ENCODE measurements around the gene STK32B.
"Not testable (repeated sequence)": the region's sequence is repeated elsewhere in the genome, so short reads cannot be mapped to it uniquely, and the experiment has no call there.

The STK32B gene

DNA sequence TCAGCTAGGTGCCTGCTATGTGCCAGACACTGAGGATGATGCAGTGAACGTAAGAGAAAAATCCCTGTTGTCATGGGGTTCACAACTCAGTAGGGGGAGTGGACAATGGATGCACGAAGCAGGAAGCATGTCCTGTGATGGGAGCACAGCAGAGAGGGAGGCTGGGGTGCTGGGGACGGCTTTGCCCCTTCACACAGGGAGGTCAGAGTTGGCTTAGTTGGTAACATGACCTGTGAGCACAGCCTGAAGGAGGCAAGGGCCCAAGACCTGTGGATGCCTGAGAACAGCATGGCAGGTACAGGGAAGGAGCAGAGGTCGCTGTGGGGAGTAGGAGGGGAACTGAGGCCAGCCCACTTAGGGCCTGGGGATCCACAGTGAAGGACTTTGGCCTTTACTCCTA is 109.4 kb downstream of the STK32B start:
- no peak for DNase-seq

DNA sequence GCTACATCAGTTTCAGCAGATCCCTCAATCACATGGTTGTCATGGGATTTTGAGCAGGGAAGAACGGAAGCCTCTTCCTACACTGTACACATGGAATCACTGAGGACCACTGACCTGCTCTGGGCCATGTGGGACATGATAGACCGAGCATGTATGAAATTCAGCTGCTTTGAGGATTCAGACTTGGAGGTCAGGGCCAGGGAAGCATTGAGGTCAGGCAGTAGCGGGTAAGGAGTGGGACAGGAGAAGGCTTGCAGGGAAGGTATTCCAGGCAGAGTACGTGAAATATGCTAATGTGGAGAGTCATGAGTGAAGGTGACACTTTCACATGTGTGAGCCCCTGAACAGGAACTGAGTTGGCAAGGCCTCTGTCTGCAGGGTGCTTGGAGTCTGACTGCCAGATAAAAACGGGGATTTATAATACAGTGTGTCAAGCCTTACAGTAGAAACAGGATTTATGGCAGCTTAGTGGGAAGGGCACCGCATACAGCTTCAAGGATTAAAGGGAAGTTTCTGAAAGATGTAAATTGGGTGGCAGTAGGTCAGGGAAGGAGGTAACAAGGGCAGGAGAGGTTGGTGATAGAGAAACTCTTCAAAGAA is 111.7 kb downstream of the STK32B start:
- DNase-seq = no peak

DNA sequence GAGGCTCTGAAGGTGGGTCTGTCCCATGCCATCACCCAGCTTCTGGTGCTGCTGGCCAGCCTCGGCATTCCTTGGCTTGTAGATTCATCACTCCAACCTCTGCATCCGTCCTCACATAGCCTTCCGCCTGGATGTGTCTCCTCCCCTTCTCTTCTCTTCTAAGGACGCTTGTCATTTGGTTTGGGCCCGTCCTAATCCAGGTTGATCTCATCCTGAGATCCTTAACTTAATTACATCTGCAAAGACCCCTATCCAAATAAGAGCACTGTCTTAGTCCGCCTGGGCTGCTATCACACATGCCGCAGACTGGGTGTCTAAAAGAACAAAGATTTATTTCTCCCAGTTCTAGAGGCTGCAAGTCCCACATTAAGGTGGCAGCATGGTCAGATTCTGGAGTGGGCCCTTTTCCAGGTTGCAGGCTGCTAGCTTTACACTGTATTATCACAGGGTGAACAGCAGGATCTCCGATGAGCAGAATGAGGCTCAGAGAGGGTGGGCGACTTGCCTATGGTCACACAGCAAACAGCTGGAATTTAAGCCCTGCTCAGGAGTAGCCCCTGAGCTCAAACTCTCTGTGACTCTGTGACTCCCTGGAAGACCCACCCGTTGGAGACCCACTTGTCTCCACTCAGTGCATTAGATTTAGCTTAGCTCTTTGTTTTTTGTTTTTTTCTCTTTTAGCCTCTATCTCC is 113.1 kb downstream of the STK32B start:
- no peak for DNase-seq

DNA sequence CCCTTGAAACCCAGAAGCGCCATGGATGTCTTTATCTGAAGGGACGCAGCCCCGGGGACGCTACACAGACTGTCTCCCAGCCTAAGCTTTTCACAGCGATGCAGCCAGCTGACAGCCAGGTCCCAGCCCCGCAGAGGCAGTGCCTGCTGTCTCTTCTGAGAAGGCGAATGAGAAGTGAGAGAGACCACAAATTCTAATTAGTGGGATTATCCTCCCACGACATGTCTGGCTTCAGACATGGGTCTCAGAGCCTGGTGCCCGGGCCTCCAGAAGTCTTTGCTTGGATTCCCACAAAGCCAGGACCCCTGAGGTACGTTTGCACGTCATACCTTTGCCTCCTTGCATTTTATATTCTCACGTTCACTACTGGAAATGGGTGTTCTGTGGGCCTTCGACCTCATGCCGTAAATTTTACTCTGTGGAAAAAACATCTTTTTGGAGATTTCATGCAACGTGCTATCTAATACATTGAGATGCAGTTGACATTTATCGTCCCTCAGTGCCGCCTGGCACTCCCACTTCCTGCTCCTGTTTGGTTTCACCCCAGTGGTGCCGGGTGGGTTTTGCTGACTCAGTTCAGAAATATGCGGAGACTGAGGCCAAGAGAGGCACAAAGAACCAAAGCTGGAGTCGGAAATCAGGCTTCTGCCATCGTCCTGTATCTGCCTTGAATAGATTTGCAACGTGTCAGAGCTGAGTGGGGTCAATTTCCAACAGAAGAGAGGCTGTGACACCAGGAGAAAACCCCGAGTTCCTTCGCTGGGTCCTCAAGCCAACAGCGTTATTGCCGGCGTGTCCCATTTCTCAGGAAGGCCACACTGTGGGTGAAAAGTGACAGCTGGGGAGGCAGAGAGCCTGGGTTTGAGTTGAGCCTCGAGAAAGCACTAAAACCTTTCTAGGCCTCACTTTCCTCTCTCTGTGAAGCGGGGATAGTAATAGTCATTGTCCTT is 114.4 kb downstream of the STK32B start:
- no peak for DNase-seq

DNA sequence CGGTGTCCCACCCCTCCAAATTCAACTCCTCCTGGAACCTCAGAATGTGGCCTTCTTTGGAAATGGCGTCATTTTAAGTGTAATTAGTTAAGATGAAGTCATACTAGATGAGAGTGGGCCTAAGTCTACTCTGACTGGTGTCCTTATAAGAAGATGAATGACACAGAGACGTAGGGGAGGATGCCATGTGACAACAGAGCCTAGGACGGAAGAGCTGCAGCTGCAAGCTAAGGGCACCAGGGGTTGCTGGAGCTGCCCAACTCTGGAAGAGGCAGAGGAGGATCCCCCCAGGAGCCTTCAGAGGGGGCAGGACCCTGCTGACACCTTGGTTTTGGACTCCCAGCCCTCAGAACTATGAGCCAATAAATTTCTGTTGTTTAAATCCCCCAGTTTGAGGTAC is 115.1 kb downstream of the STK32B start:
- no peak for DNase-seq

DNA sequence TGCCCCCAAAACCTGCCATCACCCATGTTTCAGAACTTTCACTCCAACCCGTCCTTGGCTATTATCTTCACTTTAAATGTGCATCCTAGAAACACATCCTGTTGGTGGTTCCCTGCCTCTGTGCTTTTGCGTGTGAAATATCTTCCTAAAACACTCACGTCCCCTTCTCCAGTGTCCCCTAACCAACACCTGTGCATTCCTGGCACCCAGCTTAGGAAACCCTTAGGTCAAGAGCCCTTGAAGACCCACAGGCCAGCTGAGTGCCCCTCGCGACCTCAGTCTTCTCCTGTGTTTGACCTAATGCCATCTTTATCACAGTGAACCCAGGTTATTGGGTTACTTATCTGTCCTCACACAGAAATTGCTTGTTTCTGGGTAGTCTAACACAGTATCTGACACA is 117.6 kb downstream of the STK32B start:
- no peak for DNase-seq

DNA sequence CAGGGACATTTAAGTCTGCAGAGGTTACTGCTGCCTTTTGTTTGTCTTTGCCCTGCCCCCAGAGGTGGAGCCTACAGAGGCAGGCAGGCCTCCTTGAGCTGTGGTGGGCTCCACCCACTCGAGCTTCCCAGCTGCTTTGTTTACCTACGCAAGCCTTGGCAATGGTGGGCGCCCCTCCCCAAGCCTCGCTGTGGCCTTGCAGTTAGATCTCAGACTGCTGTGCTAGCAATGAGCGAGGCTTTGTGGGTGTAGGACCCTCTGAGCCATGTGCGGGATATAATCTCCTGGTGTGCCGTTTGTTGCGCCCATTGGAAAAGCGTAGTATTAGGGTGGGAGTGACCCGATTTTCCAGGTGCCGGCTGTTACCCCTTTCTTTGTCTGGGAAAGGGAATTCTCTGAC is 124.6 kb downstream of the STK32B start:
- DNase-seq = not testable (repeated sequence)

DNA sequence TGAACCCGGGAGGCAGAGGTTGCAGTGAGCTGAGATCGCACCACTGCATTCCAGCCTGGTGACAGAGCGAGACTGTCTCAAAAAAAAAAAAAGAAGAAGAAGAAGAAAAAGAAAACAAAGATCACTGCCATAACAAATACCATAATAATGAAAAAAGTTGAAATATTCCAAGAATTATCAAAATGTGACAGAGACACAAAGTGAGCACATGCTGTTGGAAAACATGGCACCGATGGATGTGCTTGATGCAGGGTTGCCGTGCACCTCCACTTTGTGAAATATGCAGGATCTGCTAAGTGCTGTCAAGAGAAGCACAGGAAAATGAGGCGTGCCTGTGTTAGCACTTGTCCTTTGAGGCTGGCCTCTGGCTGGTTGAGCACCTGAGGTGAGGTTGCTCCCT is 133.3 kb downstream of the STK32B start:
- DNase-seq = no peak

DNA sequence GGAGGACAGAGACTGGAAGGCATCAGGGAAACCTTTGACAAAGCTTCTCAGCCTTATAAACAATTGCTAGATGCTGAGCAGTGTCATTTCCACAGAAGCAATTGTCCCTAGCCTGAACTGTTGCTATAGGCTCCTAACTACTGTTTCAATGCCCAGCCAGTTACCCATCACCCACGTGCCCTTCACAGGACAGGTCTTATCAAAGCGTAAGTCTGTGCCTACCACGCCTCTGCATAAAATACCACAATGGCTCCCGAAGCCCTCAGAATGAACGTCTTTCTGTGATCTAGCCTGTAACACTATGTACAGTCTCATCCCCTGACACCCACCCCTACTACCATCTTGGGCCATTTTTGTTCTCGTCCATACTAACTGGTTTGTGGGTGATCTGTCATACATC is 134.3 kb downstream of the STK32B start:
- DNase-seq = no peak

DNA sequence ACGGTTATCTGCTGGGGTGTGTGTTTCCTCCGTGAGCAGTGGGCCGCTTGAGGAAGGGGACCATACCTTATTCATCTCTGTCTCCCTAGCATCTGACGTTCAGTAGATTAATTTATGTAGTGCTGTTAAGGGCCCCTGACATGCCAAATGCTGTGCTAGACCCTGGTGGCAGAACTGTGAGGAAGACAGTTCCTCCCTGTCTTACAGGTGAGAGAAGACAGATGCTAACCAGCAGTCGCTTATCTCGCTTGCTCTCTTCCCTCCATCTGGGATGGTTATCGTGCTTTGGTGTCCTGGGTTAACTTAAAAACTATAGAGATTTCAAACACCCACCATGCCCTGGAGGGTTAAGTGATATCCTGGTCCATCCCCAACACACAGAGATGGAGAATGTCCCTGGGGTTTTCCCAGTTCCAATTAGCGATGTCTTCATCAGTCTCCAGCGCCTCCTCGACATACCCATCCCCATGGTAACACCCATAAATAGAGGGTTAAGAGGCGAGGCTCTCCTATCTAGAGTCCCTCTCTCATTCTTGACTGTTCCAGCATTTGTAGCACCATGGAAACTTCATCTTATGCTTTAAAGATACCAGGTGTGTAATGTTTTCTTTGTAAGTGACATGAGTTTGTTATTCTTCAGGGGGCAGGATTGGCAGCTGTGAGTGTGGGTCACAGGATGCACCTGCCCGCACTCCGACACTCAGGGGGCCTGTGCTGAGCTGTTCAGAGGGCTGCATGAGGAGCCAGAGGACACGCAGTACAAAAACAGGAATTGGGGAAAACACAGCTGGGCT is 135.2 kb downstream of the STK32B start:
- no peak for DNase-seq

DNA sequence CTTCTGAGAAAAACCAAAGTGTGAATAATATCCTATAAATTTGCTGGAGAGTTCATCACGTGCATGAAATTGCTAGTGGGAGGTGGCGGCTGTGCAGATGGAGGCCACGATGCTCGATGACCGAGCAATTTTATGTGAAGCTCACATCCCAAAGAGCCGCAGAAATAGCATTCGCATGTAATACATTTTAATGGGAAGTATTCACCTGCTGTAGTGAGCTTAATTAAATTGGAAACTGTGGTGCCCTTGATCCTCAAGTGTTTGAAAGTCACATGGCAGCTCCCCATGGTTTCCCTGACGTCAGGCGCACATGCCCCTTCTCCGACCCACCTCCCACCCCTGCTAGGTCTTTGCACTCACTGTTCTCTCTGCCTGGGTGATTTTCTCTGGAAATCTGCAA is 136.8 kb downstream of the STK32B start:
- no peak for DNase-seq

DNA sequence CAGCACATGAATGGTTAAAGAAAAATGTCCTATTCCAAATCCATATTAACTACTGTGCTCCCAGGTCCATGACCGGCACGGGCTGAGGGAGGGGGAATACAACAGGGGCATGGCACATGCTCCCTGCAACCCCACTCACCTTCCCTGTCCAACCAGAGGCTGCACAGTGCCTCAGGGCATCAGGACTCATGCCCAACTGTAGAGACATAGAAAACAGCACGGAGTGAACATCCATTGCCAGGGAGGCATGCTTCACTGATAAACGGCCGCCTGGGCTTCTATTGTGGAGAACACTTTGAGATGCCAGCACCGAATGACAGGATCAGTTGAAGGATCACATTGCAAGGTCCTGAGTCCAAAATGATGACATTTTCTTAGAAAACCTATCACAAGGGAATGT is 140.6 kb downstream of the STK32B start:
- no peak for DNase-seq

DNA sequence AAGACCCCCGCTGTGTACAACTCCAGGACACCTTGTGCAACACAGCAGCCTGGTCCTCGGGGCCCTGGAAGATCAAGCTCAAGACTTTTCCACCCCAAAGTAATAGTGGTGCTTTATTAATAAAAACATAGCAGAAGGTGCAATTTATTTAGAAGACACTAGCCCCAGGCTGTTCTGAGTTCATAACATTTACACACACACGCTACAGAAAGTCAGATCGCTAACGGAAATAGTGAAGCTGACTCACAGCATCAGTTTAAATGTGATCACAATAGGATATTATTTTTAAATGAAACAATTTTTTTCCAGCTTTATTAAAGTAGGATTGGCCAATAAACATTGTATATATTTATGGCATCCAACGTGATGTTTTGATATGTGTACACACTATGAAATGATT is 141.0 kb downstream of the STK32B start:
- DNase-seq = no peak

DNA sequence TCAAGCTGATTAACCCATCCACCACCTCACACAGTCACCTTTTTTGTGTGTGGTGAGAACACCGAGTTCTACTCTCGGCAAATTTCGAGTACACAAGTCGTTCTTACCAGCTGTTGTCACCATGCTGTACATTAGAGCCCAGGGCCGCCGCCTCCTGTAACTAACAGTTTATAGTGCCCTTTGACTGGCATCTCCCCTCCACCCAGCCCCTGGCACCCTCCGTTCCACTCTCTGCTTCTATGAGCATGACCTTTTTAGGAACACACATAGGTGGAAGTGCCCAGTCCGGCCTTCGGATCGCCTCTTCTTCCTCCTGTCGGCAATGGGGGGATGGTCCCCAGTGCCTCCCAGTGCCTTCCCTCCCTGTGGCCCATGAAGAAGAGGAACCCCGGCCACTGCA is 141.4 kb downstream of the STK32B start:
- no peak for DNase-seq

DNA sequence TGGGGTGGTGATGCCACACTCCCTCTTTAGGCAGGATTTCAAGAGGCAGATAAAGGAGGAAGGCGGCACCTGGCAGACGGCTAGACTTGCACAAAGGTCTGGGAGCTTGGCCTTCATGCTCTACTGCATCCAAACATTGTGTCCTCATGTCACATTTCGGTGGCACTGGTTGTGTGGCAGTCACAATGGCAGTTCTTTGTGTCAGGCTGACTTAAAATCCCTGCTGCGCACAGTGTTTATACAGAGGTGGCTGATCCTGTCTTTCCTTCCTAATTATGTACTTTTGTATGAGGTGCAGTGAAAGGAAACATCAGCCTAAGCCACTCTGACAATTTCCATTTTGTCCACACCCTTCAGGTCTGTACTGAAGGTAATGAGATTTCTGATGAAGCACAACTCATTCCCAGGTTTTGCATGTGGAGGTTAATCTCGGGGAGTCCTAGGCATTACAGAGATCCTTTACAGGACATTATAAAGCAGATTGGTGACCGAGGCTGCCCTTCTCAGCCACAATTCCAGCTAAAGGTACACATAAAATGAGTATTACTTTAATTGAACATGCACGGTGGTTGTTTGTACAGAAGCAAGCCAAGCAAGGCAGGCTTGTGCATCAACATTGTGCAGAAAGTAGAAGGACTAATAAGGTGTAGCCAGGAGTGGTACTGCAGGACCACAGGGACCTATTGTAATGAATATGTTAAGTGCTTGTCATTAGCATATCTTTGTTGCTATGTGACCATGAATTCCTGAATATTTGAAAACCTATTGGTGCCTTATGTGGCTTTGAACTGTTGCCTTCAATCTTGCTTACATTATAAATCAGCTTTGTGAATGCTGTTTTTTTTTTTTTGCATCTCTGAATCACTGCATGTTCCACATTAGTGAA is 147.6 kb downstream of the STK32B start:
- no peak for DNase-seq

DNA sequence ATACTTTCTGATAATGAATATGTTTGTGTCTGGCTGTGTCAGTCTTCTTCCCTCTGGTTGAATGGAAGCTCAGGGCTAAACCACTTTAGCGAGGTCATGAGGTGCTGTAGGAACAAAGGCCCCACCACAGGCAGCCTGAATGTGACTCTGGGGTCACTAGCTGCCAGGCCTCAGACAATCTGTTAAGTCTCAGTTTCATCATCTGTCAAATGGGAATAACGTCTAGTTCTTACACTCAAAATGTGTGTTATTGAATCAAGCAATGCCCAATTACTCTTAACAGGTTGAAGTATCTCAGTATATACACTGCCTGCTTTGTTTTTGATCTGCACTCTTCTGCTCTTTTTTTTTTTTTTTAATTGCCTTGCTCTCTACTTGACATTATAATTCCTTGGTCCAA is 148.6 kb downstream of the STK32B start:
- DNase-seq = no peak

DNA sequence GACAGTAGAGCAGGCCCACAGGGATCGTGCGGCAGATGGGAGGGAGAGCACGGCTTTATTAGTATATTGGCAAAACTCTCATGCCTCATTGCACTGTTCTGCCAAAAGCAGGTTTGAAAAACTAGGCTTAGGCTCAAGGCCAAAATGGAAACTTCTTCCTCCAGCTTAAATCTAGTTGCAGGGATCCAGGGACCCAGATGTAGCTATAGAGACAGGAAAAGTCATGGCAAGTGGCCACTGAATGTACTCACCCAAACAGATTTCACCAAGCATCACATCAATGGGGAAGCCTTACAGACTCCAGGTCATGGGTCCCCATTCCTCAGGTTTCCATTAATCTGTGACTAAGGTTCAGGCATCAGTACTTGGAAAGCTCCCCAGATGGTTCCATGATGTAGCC is 149.2 kb downstream of the STK32B start:
- no peak for DNase-seq

DNA sequence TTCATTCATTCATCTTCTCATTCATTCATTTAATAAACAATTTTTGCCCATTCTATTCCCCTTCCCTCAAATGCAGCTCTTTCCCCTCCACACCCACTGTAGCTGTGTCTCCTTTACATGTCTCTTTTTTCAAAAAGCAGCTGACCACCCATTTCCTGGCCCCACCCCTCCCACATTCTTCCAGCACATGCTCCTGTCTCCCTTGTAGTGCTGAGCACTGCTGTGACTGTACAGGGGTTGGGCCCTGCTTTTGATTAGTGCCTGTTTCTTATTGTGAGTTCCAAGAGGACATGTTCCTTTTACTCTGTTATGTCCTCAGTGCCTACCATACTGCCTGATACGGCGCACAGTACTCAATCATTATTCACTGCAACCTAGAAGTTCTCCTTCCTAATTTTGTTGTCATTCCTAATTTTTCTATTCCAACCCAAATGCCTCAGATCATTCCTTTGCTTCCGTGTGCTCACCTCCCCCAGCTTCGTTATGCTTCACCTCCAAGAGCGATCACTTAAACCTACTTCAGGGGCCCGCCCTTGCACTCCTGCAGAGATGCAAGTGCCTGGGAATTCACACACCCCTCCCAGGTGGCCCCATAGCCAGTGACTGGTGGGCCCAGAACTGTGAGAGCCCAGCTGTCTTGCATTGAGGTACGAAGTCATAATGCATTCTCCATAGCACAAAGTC is 152.2 kb downstream of the STK32B start:
- DNase-seq = no peak

DNA sequence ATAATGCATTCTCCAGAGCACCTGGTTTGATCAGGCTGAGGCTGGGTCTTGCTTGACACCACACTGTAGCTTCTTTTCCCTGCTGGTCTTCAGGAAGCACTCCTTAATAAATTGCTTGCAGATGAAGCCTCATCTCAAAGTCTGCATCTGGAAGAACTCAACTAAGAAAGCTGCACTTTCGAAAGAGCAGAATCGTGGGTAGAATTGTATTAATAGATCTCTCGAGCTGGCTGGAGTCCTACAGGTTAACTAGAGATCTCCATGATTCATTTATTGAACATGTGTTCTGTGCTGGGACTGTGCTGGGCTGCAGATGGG is 152.7 kb downstream of the STK32B start:
- no peak for DNase-seq

DNA sequence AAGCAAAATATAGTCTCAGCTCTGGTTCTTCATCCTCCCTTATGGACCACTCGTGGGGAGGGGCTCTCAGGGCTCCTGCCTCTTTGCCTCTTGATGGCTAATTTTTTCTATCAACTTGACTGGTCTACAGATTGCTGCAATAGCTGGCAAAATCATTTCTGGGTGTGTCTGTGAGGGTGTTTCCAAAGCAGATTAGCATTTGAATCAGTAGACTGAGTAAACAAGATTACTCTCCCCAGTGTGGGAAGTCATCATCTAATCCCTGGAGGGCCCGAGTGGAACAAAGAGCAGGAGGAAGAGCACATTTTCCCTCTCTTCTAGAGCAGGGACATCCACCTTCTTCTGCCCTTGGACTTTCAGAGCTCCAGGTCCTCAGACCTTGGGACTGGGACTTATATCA is 153.5 kb downstream of the STK32B start:
- DNase-seq = no peak

Data from hypothalamus (tissue), 51 donors.